Activated CD4-positive, alpha-beta T cell treated with anti-CD3 and anti-CD28 coated beads, Interleukin-2, Interleukin-6, amounts not matched to agents 100 ng/mL and 50 ng/mL, durations not matched to agents 16 hours and 8 hours (primary cell): ENCODE results near the gene CDH4.

Source experiments
- DNase-seq: peaks from one replicate; pipeline ENCODE4 v3.0.0-alpha.2; 2020

The CDH4 gene

DNA sequence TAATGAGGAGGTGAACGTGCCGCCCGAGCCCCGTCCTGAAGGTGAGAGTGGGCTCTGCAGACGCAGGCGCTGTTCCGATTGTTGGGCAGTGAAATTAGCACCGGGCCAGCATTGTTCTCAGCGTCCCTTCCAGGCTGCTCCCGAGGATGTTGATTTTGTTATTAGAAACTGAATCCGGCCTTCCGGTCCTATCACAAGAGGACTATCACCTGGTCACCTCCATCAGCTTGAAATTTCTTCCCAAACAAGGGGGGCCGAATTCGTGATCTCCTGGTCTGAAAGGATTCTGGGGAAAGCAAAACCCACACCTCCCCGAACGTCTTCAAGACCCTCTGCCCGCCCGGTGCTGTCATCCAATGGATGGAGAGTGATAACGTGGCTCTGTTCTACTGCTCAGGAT is 627.6 kb downstream of the CDH4 start:
- no peak for DNase-seq

DNA sequence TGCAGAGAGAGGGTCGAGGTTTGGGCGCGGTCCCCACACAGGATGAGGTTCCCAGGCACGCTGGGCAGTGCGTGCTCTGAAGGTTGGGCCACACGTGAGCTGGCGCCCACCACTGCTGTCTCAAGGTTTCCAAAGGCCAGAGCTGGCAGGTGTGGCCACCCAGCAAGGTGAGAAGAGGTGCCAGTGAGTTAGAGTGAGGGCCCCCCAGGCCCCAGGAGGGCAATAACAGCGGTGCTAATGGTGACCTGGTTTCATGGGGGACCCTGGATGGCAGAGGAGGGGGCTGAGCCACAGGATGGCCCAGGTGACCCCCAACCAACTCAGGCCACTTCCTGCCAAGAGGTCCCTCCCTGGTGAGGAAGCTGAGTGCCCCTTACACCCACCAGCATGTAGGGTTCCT is 628.6 kb downstream of the CDH4 start:
- no peak for DNase-seq

DNA sequence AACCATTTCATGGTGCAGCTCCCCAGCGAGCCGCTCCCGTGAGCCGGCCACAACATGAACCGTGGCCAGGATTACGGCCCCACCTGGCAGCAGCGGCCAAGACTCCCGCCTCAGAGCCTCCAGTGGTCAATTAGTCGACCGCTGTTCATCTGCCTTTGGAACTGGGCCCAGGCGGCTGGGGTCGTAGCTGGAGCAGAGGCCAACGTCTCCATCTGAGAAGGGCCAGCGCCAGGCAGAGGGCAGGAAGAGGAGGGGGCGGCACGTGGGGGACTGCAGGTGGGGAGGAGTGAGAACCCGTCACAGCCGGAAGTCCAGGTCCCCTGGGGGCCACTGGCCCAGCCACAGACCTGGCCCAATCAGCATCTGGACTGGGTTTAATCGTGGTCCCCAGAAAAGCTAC is 629.4 kb downstream of the CDH4 start:
- DNase-seq: no peak

DNA sequence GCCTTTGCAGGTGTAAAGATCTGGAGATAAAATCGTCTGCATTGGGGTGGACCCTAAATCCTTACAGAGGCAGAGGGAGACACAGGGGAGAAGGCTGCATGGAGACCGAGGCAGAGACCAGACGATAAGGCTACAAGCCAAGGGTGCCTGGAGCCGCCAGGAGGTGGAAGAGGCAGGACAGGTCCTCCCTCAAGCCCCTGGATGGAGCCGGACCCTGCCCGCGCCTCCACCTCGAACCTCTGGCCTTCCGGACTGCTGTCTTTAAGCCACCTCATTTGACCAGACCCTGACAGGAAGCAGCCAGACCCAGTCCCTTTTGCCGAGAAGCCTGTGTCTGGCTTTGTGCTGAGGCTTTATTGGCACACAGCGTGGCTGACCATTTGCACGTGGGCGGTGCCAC is 629.8 kb downstream of the CDH4 start:
- no peak for DNase-seq

DNA sequence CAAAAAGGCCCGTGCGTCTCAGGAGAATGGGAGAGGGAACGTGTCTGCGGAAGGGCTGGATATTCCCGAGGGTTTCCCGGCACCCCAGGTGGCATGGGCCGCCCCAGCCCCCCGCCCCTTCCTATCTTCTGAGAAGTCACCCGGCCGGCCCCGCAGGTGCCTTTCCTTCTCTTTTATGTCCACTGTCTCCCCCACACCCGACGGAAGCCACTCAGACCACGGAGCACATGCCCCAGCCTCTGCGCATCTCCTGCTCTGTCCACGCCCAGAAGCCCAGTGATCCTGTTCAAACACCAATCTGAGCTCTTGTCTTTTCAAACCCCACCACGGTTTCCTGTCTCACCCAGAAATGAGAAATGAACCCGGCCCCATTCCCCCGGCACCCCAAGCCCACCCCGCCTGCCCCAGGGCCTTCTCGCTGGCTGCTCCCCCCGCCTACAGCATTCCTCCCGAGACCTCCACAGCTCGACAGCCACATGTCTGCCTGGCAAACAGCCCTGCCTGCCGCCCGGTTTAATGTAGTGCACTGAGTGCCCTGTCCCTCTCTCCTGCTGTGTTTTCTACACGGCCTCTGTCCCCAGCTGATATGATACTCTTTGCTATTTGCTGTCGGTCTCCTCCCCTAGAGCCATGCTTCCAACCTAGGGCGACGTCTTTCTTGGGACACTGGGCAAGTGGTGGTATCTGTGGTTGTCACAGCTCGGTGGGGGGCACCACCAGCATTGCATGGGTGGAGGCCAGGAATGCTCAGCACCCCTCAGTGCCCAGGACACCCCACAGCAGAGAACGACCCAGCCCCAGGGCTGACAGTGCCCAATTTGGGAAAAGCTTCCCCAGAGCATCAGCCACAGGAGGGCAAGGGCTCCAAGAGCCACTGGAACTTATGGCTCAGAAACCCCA is 630.9 kb downstream of the CDH4 start:
- no peak for DNase-seq

DNA sequence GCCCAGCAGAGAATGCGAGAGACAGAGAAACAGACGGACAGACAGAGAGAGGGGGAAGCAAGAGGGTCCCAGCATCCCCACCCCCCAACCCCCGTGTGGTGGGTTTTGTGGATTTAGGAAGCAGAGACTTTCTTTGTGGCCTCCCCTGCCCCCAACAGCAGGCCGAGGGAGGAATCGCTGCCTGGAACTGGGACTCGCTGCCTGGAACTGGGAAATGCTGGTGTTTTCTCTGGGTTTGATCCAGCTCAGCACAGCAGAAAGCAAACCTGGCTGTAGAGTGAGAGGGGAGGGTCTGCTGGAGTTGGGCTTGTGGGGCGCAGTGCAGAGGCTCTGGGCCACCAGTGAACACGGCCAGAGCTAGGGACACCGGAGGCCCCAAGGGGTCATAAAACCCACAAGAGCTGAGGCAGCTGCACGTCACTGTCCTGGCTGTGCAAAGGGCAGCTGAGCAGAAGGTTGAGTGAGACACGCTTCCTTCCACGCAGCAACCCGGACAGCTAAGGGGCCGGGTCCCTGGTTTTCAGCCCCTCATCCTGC is 631.9 kb downstream of the CDH4 start:
- DNase-seq: no peak

DNA sequence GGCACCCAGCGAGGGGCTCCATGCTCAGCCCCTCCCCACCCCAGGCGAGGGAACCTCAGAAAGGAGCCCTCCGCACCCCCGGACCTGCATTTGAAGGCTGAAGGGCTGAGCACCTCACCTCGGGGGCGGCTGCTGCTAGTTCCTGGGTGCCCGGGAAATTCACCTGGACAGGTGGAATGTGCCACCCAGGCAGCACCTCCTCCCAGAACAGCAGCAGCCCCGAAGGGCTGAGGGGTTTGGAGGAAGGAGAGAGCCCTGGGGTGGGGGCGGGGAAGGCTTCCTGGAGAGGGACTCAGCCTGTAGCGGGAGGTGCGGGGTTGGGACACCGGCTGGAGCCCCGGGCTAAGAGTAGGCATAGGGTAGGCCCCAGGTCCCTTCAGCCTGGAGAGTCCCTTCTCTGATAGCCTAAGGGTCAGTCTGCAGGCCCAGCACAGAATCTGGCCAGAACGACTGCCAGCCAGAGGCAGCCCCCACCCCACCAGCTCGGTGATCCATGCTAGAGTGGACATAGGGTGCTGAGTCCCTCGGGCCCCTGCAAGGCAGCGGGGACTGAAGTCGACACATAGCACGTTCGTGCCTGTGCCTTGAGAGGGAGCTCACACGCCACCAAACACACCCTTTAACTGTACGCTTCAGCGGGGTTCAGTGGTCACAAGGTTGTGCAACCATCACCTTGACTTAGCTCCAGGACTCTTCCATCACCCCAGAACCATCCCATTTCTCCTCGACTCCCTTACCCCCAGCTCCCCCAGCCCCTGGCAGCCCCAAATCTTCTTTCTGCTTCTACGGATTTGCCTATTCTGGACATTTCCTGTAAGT is 632.7 kb downstream of the CDH4 start:
- no peak for DNase-seq

DNA sequence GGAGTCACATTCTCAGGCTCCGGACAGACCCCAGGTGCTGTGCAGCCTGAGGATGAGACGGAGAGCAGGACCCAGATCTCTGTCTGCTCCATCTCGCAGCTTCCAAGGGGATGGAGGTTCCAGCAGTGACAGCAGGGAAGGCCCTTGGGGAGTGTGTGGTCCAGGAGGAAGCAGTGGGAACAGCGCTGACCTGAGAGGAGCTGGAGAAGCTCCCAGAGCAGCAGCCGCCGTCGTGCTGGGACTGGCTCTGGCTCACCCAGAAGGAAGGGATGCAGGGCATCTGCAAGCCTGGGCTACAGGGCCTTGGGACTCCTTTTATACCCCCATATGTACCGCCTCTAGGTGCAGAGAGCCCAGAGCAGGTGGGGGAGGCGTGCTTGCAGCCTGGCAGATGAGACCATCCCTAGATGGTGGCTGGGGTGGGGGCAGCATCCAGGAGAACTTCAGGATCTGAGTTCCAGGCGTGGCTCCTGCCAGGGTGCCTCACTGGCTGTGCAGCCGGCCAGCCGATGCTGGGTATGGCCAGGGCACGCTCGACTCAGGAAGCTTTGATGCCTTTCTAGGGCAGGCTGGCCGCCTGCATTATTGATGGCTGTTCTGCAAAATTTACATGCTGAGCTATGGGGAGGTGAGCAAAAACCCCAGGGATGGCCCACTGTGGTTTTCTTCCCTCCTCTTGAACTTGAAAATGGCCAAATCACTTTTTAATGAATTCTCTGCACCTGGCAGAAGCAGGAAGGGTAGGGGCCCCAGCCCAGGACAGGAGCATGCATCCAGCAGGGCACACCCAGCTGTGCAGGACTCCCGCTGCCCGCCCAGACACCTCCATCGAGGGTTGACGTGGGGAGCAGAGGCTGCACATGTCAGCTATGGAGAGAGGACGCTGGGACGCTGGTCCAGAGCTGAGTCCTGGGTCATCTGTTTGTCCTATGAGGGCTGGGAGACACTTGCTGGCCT is 634.0 kb downstream of the CDH4 start:
- no peak for DNase-seq

DNA sequence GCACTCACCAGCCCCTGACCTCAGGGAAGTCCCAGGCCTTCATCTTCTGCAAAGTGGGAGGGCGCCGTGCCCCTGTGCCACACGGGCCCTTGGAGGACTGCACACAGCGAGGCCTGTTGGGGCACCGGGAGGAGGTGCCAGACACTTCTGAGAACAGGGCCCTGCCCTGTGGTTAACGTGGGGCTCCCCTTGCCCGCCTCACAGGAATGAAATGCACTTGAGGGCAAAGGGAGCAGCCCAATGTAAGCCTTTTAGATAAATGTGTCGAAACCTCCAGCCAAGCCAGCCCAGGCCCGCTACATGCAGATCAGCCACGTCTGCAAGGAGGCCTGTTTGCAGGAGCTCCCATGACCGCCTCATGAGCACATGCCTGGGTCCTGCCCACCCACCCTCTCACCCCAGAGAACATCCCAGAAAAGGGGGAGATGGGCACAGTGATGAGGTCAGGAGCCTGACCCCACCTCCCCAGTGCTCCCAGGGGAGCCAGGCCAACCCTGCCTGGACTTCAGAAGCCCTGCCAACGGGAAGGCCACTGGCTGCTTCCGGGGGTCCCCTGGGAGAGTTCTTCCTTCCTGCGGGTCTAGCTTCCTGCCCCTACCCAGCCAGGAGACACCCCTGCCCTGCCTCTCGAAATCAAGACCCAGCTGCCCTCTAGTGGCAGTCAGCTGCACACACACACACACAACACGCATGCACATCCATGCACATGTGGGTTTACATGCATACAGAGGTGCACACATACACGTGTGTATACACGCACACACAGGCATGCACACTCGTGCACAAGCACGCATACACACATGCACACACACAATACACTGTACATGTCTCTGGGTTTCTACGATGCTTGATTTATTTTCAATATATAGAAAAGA is 634.9 kb downstream of the CDH4 start:
- DNase-seq: peak; percentile 56

DNA sequence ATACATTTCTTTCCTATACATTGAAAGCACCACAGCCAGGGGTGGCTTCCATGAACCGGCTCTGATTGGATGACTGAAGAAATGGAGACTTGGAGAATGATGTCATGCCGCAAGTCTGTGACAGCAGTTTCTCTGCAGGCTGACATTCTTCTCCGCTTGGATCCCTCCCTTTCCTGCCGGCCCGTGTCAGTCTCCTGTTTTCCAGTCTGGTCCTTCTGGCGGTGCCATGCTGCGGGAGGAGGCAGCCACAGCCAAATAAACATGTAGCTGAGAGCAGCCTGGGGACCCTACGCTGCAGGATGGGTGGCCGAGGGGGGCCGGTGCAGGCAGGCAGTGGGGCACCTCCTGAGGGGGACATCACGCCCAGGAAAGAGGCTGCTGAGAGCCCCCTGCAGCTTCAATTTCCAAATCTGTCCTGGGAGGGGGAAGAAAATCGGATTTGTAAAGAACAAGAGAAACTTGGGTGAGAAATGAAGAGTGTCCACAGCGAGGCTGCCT is 635.6 kb downstream of the CDH4 start:
- no peak for DNase-seq

DNA sequence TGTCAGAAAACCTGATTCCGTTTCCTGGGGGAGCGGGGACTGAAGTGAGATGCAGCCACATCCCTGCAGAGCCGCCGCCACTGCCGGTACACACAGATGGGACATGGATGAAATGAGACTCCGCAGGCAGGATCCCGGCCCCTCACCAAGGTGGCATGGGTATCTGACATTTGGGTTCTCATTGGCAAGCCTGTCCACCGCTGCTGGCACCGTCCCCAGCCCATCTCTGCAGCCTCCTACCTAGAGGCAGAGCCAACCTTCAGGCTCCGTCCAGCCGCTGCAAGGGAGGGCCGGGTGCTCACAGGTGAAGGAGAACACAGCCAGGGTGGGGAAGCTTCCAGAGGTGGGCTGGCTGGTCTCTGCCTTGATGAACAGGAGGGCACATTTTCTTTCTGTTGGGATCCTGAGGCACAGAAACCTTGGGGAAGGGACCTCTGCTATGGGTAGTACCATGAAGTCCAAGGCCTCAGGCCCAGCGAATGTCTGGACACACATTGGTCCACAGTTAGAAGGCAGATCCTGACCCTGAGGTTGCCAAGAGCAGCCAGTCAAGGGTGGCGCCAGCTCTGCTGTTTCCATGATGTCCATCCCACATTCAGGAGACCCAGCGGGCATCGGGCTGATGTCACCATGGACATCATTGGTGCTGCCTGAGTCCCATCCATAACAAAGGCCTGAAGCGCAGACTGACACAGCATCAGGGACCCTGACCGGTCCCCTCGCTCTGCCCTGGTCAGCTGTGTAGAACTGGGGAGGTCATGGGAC is 636.2 kb downstream of the CDH4 start:
- no peak for DNase-seq

DNA sequence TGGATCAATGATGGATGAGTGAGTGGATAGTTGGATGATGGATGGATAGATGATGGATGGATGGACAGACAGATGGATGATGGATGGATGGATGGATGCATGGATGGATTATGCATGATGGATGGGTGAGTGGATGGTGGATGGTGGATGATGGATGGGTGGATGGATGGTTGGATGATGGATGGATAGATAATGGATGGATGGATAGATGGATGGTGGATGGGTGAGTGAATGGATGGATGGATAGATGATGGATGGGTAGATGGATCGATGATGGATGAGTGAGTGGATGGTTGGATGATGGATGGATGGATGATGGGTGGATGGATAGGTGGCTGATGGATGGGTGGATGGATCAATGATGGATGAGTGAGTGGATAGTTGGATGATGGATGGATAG is 637.6 kb downstream of the CDH4 start:
- no peak for DNase-seq

DNA sequence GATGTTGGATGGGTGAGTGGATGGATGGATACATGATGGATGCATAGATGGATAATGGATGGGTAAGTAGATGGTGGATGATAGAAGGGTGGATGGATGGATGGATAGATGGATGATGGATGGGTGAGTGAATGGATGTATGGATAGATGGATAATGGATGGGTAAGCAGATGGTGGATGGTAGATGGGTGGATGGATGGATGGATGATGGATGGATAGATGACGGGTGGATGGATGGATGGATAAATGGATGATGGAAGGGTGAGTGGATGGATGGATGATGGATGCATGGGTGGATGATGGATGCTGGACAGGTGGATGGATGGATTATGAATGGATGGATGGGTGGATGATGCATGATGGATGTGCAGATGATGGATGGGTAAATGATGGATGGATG is 638.1 kb downstream of the CDH4 start:
- no peak for DNase-seq

DNA sequence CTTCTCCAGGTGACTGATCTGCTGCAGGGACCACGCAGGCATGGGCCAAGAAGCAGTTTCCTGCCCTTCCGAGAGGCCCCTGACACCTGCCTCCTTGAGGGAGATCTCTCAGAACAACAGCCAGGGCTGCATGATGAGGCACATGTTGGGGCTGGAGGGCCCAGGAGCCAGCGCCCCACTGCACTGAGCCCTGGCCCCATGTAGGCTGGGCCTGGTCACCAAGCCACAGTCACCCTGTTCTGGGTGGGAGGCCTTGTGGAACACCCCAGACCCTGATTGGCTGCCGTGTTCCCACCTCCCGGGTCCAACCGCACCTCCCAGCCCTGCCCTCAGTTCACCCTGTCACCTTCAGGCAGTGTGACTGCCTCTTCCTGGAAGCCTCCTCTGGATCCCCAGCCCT is 639.4 kb downstream of the CDH4 start:
- DNase-seq: no peak

DNA sequence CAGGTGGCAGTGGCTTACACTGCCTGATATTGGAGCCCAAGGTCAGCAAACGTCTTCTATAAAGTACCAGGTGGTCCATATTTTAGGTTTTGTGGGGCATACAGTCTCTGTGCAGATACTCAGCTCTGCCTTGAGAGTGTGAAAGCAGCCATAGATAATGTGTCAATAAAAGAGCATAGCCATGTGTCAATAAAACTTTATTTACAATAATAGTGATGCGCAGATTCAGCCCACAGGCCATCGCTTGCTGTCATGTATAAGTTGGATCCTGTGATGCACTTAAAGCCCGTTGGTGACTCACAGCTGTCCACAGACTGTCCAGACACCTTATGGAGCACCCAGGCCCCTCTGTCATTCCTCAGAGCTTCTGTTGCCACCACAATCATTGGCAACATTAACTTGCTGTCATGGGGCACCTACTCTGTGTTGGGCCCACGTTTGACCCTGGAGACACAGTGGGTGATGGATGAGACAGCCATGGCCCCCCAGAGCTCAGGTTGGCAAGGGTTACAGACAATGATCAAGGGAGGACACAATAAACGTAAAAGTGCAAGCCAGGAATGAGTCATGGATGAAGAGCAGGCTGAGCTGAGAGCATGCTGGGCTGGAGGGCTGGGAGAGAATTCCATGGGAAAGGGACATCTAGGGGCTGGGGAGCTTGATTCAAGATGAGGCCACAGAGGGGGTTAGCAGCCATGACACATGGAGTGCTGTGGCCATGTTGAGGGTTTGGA is 640.0 kb downstream of the CDH4 start:
- no peak for DNase-seq

DNA sequence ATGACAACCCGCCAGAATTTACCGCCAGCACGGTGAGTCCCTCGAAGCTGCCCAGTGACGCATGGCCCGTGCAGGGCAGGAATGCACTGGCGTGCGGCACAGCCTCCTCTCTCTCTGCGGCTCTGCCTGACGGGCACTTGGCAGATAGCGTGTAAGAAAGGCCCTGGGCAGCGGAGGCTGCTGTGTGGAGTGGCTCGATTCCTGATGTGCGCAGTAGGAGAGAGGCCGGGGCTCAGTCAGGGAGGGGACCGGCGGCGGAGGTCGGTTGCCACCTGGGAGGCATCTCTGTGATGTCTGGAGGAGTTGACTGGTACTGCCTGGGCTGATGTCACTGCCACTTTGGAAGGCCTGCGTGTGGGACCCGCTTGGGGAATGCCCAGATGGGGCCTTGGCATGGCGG is 643.0 kb downstream of the CDH4 start:
- DNase-seq: no peak

DNA sequence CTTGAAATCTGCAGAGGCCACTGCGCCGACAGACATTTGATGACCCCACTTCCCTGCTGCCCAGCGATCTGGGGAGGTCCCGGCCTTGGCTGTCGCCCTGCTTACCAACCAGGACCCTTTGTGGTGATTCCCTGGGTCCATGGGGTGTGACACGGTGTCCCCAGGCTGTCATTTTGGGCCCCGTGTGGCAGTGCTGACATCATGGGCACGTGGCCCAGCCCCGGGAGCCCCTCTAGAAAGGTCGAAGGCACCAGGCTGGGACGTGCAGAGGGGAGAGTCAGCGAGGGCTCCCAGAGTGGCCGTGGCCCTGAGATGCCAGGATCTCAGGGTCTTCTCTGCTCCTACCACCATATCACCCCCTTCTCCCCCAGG is 643.6 kb downstream of the CDH4 start:
- no peak for DNase-seq

DNA sequence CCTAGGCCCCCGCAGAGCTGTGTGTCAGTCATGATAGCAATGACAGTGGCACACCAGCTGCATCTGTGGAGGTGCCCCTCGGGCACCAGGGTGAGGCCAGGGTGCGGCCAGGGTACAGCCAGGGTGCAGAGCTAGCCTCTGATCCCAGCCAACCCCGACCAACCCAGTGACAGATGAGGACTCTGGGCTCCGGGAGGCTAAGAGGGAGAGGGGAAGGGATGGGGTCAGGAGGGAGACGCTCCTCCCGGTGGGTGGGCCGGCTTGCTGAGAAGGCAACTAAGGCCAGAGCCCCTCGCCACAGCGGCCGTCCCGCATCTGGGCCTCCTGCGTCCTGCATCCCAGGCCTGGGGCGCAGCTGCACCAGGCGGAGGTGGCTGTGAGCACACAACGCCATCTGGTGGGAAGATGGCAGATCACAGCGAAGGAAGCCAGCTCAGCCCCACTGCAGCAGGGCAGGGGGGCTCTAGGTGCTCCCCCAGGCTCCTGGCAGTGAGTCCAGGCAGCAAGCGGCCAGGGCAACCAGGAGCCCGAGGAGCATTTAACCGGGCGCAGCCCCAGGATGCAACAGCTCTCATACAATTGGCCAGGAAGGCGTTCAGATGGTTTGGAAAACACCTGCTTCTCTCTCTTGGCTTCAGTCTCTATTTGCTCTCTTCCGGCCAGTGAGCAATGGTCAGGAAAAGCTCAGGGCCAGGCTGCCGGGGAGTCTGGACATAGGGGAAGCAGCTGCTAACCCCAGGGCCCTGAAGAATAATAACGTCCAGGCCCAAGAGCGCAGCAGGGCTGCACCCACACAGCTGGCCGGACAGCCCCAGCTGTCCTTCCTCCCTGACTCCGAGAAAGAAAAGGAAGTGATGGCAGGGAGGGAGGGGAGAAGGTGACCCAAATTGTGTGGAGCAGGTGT is 644.2 kb downstream of the CDH4 start:
- DNase-seq: peak; percentile 36
